ENCODE measurements around the gene RASGEF1C. TPM values are rescaled to one million over a fixed set of nuclear protein-coding genes. Genes with fewer than 3 reads are reported as not detected.

The RASGEF1C gene
- total and polyA plus RNA-seq, 10 of the 15 experiments (the other 5 are each of a cell fraction or from before 2014, with no cell fraction given) = not detected

DNA sequence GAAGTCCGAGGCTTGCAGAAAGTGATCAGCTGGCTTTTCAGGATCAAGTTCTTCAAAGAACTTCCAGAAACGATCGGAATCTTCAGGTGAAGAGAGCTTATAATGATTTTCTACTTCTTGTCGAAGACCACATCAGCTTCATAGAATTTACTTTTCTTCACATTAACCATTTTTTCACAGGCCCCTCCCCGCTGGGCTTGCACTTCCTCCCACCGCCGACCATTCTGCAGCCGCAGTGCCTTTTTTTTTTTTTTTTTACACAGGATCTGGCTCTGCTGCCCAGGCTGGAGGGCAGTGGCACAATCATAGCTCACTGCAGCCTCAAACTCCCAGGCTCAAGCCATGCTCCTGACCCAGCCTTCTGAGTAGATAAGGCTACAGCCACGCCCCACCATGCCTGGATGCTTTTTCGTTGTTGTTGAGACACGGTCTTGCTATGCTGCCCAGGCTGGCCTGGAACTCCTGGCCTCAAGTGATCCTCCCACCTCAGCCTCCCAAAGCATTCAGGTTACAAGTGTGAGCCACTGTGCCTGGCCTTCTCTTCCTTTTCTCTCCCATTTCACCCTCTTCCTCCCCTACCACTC, 122.1 kb downstream of the RASGEF1C start:
- Histone ChIP-seq H3K4me1 (ENCODE audit: control insufficient read depth, insufficient read depth, low read length) (no peaks in the 10 kb centered on the region), H3K79me2 (ENCODE audit: control insufficient read depth, insufficient read depth, low read length) (no peaks in the 10 kb centered on the region), H3K27me3 (replicated peaks in 1 of 2; ENCODE audit: control insufficient read depth in 2 of 2, insufficient read depth in 2 of 2, low read length in 1 of 2) (no peaks in the 10 kb centered on the region; a peak in 1 of 4 replicates), H3K4me3 (no peak overlapping the region), H3K9me3 (replicated peaks; ENCODE audit: control insufficient read depth, insufficient read depth, low read length) (no peaks in the 10 kb centered on the region), H4K20me1 (ENCODE audit: control insufficient read depth, insufficient read depth) (no peaks in the 10 kb centered on the region), H3K36me3 (ENCODE audit: control insufficient read depth in 2 of 2, insufficient read depth in 2 of 2, low read length in 1 of 2) (no peaks in the 10 kb centered on the region), H2AFZ (ENCODE audit: control insufficient read depth, low read depth, low read length) (no peak overlapping the region), H3K27ac (ENCODE audit: control insufficient read depth, insufficient read depth) (no peak overlapping the region), H3K9ac (ENCODE audit: control insufficient read depth, insufficient read depth, low read length) (no peak overlapping the region), H3K4me2 (ENCODE audit: control insufficient read depth, insufficient read depth) (no peak overlapping the region)
- POLR2A ChIA-PET = no interaction called here
- ATAC-seq (no peak), FAIRE-seq (no peak), DNase-seq (ENCODE audit: low read depth, low spot score) (no peak)
- 55% methylated on average over 11 of the region's 11 CpGs for WGBS (ENCODE audit: insufficient coverage, insufficient replicate concordance, low lambda C conversion rate, missing lambda C conversion rate)
- no TSS peak for BruUV-seq (replicated peaks)
- in situ Hi-C loops (cut with MboI) = loop anchor here (25.0 kb wide), 1 partner anchor 300 kb away; the partner anchor contains the start of gene LTC4S
- SMC1A ChIA-PET (ENCODE audit: uncharacterized antibody, unreplicated experiment) = no interaction called here
- intact Hi-C loops (cut with micrococcal nuclease; ENCODE audit: unreplicated experiment) = no loop called here
- CTCF ChIA-PET = no interaction called here
- TF ChIP-seq RAD21 (IDR thresholded peaks at IDR 0.05; ENCODE audit: insufficient read depth, low read depth, low read length) (no peak), MEF2B (IDR thresholded peaks at IDR 0.05; ENCODE audit: partially characterized antibody, poor library complexity, severe bottlenecking) (no peak), SIX5 (IDR thresholded peaks at IDR 0.05; ENCODE audit: low read depth, low read length, severe bottlenecking) (no peak), ZSCAN29 (IDR thresholded peaks at IDR 0.05) (no peak)
- RAD21 ChIA-PET (ENCODE audit: unreplicated experiment) = no interaction called here

DNA sequence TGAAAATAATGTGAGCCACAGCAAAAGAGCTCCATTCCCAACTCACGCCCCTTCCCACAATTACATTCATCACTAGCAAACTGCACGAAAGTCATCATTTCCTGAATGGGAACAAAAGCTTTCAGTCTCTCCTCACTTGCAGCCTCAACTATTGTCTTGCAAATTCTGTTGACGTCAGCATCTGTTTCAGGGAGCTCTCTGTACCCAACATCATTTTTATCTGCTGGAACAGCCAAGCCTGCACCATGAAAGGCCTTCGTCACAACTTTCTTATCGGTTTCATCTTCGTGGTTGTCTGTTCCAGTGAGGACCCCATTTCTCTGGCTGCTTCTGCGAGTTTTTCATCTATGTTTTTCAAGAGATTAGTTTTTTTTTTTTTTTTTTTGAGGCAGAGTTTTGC, 123.2 kb downstream of the RASGEF1C start:
- FAIRE-seq (no peak), DNase-seq (ENCODE audit: low read depth, low spot score) (no peak)
- TF ChIP-seq ZNF274 (IDR thresholded peaks at IDR 0.05; ENCODE audit: insufficient read depth, insufficient read length) (no peak), JUND (IDR thresholded peaks at IDR 0.05; ENCODE audit: low read depth, low read length) (no peak), SMC3 (IDR thresholded peaks at IDR 0.05; ENCODE audit: borderline replicate concordance, low read length) (no peak), HCFC1 (IDR thresholded peaks at IDR 0.05; ENCODE audit: low read length) (no peak), NR2F1 (conservative IDR thresholded peaks at IDR 0.05) (no peak), POLR2A (IDR thresholded peaks at IDR 0.05; ENCODE audit: low read depth, low read length) (no peak), DPF2 (IDR thresholded peaks at IDR 0.05) (no peak)
- TF ChIP-seq, protein P1, sequence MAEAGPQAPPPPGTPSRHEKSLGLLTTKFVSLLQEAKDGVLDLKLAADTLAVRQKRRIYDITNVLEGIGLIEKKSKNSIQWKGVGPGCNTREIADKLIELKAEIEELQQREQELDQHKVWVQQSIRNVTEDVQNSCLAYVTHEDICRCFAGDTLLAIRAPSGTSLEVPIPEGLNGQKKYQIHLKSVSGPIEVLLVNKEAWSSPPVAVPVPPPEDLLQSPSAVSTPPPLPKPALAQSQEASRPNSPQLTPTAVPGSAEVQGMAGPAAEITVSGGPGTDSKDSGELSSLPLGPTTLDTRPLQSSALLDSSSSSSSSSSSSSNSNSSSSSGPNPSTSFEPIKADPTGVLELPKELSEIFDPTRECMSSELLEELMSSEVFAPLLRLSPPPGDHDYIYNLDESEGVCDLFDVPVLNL (IDR thresholded peaks at IDR 0.05; ENCODE audit: low read depth, low read length) = no peak
- TF ChIP-seq, protein P2, sequence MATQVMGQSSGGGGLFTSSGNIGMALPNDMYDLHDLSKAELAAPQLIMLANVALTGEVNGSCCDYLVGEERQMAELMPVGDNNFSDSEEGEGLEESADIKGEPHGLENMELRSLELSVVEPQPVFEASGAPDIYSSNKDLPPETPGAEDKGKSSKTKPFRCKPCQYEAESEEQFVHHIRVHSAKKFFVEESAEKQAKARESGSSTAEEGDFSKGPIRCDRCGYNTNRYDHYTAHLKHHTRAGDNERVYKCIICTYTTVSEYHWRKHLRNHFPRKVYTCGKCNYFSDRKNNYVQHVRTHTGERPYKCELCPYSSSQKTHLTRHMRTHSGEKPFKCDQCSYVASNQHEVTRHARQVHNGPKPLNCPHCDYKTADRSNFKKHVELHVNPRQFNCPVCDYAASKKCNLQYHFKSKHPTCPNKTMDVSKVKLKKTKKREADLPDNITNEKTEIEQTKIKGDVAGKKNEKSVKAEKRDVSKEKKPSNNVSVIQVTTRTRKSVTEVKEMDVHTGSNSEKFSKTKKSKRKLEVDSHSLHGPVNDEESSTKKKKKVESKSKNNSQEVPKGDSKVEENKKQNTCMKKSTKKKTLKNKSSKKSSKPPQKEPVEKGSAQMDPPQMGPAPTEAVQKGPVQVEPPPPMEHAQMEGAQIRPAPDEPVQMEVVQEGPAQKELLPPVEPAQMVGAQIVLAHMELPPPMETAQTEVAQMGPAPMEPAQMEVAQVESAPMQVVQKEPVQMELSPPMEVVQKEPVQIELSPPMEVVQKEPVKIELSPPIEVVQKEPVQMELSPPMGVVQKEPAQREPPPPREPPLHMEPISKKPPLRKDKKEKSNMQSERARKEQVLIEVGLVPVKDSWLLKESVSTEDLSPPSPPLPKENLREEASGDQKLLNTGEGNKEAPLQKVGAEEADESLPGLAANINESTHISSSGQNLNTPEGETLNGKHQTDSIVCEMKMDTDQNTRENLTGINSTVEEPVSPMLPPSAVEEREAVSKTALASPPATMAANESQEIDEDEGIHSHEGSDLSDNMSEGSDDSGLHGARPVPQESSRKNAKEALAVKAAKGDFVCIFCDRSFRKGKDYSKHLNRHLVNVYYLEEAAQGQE (IDR thresholded peaks at IDR 0.05; ENCODE audit: low read depth, low read length) = no peak

More for the DNA sequence above, 123.2 kb downstream of the RASGEF1C start:
- H3K4me3 ChIP-seq = no peak overlapping the region
- H3K4me1 ChIP-seq (ENCODE audit: control insufficient read depth, insufficient read depth, low read length) = no peaks in the 10 kb centered on the region
- SMC1A ChIA-PET (ENCODE audit: uncharacterized antibody, unreplicated experiment) = no interaction called here
- no peaks in the 10 kb centered on the region for H3K27me3 ChIP-seq (replicated peaks in 1 of 2; ENCODE audit: control insufficient read depth in 2 of 2, insufficient read depth in 2 of 2, low read length in 1 of 2)
- no peaks in the 10 kb centered on the region for H3K79me2 ChIP-seq (ENCODE audit: control insufficient read depth, insufficient read depth, low read length)
- H3K27ac ChIP-seq (ENCODE audit: control insufficient read depth, insufficient read depth) = no peak overlapping the region
- no TSS peak for BruUV-seq (replicated peaks)
- no peaks in the 10 kb centered on the region for H3K36me3 ChIP-seq (ENCODE audit: control insufficient read depth in 2 of 2, insufficient read depth in 2 of 2, low read length in 1 of 2)
- RAD21 ChIA-PET (ENCODE audit: unreplicated experiment) = no interaction called here
- peak; percentile 34; the same call in 2 of the 3 replicates for ATAC-seq
- no peaks in the 10 kb centered on the region; the same call in 2 of the 3 replicates for H3K9me3 ChIP-seq (replicated peaks; ENCODE audit: control insufficient read depth, insufficient read depth, low read length)
- POLR2A ChIA-PET = no interaction called here
- in situ Hi-C loops (cut with MboI) = loop anchor here (25.0 kb wide), 1 partner anchor 299 kb away; the partner anchor contains the start of gene LTC4S
- H3K4me2 ChIP-seq (ENCODE audit: control insufficient read depth, insufficient read depth) = no peak overlapping the region
- no peak overlapping the region for H3K9ac ChIP-seq (ENCODE audit: control insufficient read depth, insufficient read depth, low read length)
- intact Hi-C loops (cut with micrococcal nuclease; ENCODE audit: unreplicated experiment) = no loop called here
- WGBS (ENCODE audit: insufficient coverage, insufficient replicate concordance, low lambda C conversion rate, missing lambda C conversion rate) = 50% methylated on average over 7 of the region's 7 CpGs
- no peaks in the 10 kb centered on the region for H4K20me1 ChIP-seq (ENCODE audit: control insufficient read depth, insufficient read depth)
- no peak overlapping the region for H2AFZ ChIP-seq (ENCODE audit: control insufficient read depth, low read depth, low read length)
- CTCF ChIA-PET = no interaction called here

All from GM12878 (cell line).